Urinary bladder (tissue), 4 donors: ENCODE data around the gene MMS19. TPM values are rescaled to one million over a fixed set of nuclear protein-coding genes. Genes with fewer than 3 reads are reported as not detected.
"Not testable (repeated sequence)": the region's sequence is repeated elsewhere in the genome, so short reads cannot be mapped to it uniquely, and the experiment has no call there.

Experiments
- DNase-seq: peaks from one replicate; pipeline ENCODE4 v3.0.0-alpha.2; 2015; ENCODE audit errors: extremely low spot score
- H3K27ac ChIP-seq: one replicate; pipeline ENCODE4 v1.5.1; 2013; ENCODE audit warnings: low read depth, mild to moderate bottlenecking, moderate library complexity
- H3K36me3 ChIP-seq: one replicate; pipeline ENCODE4 v1.6.1; 2013; ENCODE audit warnings: mild to moderate bottlenecking, moderate library complexity; ENCODE audit not compliant: insufficient read depth
- H3K4me1 ChIP-seq: one replicate; pipeline ENCODE4 v1.6.1; 2013; ENCODE audit warnings: mild to moderate bottlenecking, moderate library complexity; ENCODE audit not compliant: insufficient read depth
- H3K4me3 ChIP-seq: one replicate; pipeline ENCODE4 v1.5.1; 2013; ENCODE audit warnings: low read depth, low read length
- WGBS: extraction: QIAGEN DNeasy Blood & Tissue Kit; methylation state at CpG from one replicate; pipeline ENCODE4 v1.1.7; 2013; 5-methylcytosine and 5-hydroxymethylcytosine counted together
- polyA plus RNA-seq: library from polyadenylated mRNA; stranded (reverse); fragments of 200-250 nt; gene quantifications from one replicate; pipeline ENCODE4 v1.2.3, GENCODE V29; 2013
- total RNA-seq: library from RNA; depleted of rRNA; stranded (reverse); fragments of >200 nt; gene quantifications from one replicate; pipeline ENCODE4 v1.2.3, GENCODE V29; 2014
- donor health status: healthy with polysubstance abuse.
- donor health status: healthy.

MMS19 gene
- total and polyA plus RNA-seq, 2 donors = 43.7 to 49.0 TPM

GRCh38 chr10:97537186-97537869 lies 39.1 kb upstream of the MMS19 start:
- Histone ChIP-seq H3K4me3 (no peak overlapping the region), H3K36me3 (no peaks in the 10 kb centered on the region), H3K4me1 (no peaks in the 10 kb centered on the region), H3K27ac (no peak overlapping the region)
- DNase-seq = no peak
- 94% methylated on average over 5 of the region's 5 CpGs for WGBS

DNA sequence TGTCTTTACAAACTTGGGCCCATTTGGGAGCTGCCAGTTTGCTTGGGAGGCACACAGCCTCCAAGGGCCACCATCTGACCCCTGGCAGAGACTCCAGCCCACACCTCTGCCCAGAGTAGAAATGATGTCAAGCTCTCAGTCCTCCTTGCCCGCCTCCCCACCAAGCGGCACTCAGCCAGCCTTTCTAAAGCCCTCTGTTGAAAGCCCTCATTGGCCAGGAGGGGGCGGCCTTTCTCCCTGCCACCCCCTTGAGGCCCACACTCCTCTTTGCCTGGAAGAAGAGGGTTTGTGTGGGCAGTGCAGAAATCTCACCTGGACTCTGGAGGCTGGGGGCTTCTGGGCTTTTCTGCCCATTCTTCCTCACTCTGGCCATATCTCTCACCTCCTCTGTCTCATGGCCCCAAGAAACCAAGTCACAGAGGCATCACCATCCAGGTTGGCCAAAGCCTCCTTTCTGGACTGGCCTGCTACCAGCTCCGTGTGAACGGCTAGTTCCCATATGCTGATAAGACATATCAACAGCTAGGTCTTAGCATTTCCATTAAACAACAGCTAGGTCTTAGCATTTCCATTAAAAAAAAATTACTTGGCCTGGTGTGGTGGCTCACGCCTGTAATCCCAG lies 36.6 kb upstream of the MMS19 start:
- Histone ChIP-seq H3K4me1 (no peaks in the 10 kb centered on the region), H3K36me3 (no peaks in the 10 kb centered on the region), H3K27ac (no peak overlapping the region), H3K4me3 (no peak overlapping the region)
- WGBS = 81% methylated on average over 6 of the region's 6 CpGs
- no peak for DNase-seq

DNA sequence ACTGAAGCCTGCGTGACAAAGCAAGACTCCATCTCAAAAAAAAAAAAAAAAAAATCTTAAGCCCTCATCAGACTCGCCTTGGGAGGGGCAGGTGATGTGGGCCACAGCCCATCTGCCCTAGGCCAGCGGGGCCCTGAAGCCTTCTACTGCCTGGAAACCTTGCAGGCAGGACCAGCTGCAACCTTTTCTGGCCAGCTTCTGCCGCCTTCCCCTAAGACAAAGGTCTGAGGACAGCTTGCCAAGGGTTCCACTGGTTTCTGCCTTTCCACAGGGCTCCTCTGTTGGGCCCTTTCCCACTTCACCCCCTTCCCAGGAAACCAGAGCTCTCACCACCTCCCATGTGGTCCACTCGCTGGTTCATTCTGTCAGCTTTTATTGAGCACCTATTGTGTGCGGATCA lies 35.7 kb upstream of the MMS19 start:
- Histone ChIP-seq H3K36me3 (no peaks in the 10 kb centered on the region), H3K27ac (no peak overlapping the region), H3K4me1 (no peaks in the 10 kb centered on the region), H3K4me3 (no peak overlapping the region)
- 88% methylated on average over 6 of the region's 6 CpGs for WGBS
- DNase-seq = no peak

DNA sequence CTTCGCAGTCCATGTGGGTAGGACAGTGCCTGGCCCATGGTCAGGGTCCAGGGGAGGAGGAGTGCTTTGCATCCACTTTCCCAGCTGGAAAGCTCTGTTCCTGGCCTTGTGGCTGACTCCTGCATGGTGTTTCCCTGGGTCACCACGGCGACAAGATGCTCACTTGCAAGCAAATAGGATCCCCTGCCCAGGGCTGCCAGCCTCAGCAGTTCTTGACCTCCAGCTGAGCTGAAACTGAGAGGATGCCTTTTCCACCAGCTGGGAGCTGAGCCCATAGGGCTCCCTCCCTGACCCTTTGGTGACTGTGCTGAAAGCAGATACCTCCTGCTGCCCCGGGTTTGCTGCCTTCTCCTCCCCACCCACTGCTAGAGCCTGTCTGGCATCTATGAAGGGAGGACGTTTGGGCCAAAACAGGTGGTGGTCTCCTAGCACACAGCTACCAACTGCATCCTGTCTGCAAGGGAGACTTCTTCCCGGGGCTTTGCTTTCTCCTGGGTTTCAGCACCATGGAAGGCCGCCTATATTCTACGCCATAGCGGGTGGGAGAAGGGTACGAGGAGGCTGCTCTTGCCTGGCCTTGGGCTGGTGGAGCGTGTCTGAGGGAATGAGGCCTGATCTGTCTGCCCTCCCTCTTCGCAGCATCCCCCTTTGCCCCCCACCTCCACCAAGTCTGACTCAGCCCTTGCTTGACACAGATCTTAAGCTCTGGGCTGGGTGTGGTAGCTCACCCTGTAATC lies 34.9 kb upstream of the MMS19 start:
- DNase-seq = no peak
- H3K4me1 ChIP-seq = no peaks in the 10 kb centered on the region
- H3K27ac ChIP-seq = no peak overlapping the region
- no peaks in the 10 kb centered on the region for H3K36me3 ChIP-seq
- 71% methylated on average over 12 of the region's 12 CpGs for WGBS
- H3K4me3 ChIP-seq = no peak overlapping the region

DNA sequence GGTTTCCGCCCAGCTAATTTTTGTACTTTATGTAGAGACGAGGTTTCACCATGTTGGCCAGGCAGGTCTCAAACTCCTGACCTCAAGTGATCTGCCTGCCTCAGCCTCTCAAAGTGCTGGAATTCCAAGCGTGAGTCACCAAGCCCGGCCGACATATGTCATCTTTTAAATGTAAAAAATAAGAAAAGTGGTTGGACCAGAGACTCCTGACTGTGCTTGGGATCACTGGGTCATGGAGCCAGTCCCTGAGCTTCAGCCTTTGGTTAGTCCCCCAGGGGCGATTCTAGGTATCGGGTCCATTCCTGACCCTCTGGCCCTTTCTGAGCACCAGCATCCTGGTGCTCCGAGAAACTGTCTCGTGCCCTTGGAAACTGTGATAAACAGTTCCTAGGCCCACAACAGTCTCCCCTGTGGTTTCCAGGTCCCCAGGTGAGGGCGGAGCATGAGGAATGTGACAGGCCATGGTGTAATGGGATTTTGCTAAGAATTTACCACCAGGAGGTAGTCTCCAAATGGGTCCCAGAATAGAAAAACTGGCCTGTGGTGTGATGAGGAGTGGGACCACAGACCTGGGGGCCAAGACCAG lies 33.3 kb upstream of the MMS19 start:
- 86% methylated on average over 10 of the region's 10 CpGs for WGBS
- Histone ChIP-seq H3K4me1 (no peaks in the 10 kb centered on the region), H3K36me3 (no peaks in the 10 kb centered on the region), H3K4me3 (no peak overlapping the region), H3K27ac (no peak overlapping the region)
- no peak for DNase-seq

GRCh38 chr10:97529685-97530465 lies 31.7 kb upstream of the MMS19 start:
- Histone ChIP-seq H3K4me3 (no peak overlapping the region), H3K27ac (no peak overlapping the region), H3K4me1 (no peaks in the 10 kb centered on the region), H3K36me3 (no peaks in the 10 kb centered on the region)
- 90% methylated on average over 14 of the region's 14 CpGs for WGBS
- no peak for DNase-seq

- WGBS = 97% methylated on average over 23 of the region's 29 CpGs
- DNase-seq, H3K4me3 ChIP-seq, H3K36me3 ChIP-seq, H3K27ac ChIP-seq, H3K4me1 ChIP-seq: not testable (repeated sequence)
Observed at GRCh38 chr10:97528876-97529275, 30.7 kb upstream of the MMS19 start.

GRCh38 chr10:97525683-97526110 lies 27.5 kb upstream of the MMS19 start:
- Histone ChIP-seq H3K4me3 (no peak overlapping the region), H3K27ac (no peak overlapping the region), H3K4me1 (no peaks in the 10 kb centered on the region), H3K36me3 (no peaks in the 10 kb centered on the region)
- no peak for DNase-seq
- 96% methylated on average over 1 of the region's 1 CpG for WGBS

- WGBS = 95% methylated on average over 5 of the region's 5 CpGs
- DNase-seq = no peak
- Histone ChIP-seq H3K36me3 (no peaks in the 10 kb centered on the region), H3K4me1 (no peaks in the 10 kb centered on the region), H3K4me3 (no peak overlapping the region), H3K27ac (no peak overlapping the region)
Observed at GRCh38 chr10:97525086-97525485, 26.9 kb upstream of the MMS19 start.

- H3K27ac ChIP-seq = no peak overlapping the region
- no peaks in the 10 kb centered on the region for H3K36me3 ChIP-seq
- H3K4me3 ChIP-seq = no peak overlapping the region
- no peaks in the 10 kb centered on the region for H3K4me1 ChIP-seq
- DNase-seq = no peak
- 86% methylated on average over 8 of the region's 8 CpGs for WGBS
Observed at GRCh38 chr10:97522937-97523336, 24.7 kb upstream of the MMS19 start.

- H3K27ac ChIP-seq = no peak overlapping the region
- DNase-seq = no peak
- H3K36me3 ChIP-seq = no peaks in the 10 kb centered on the region
- 76% methylated on average over 6 of the region's 6 CpGs for WGBS
- no peaks in the 10 kb centered on the region for H3K4me1 ChIP-seq
- H3K4me3 ChIP-seq = no peak overlapping the region
Observed at GRCh38 chr10:97522071-97522470, 23.8 kb upstream of the MMS19 start.

- Histone ChIP-seq H3K27ac (no peak overlapping the region), H3K36me3 (no peaks in the 10 kb centered on the region), H3K4me1 (no peaks in the 10 kb centered on the region), H3K4me3 (no peak overlapping the region)
- WGBS = 85% methylated on average over 11 of the region's 11 CpGs
- DNase-seq = no peak
Observed at GRCh38 chr10:97520978-97521761, 22.9 kb upstream of the MMS19 start.

GRCh38 chr10:97520520-97520919 lies 22.3 kb upstream of the MMS19 start:
- DNase-seq = no peak
- WGBS = 92% methylated on average over 5 of the region's 5 CpGs
- H3K4me3 ChIP-seq = no peak overlapping the region
- no peak overlapping the region for H3K27ac ChIP-seq
- H3K4me1 ChIP-seq = no peaks in the 10 kb centered on the region
- no peaks in the 10 kb centered on the region for H3K36me3 ChIP-seq
